ENCODE data around the gene BUB1B.
"Not testable (repeated sequence)": the region's sequence is repeated elsewhere in the genome, so short reads cannot be mapped to it uniquely, and the experiment has no call there.

The BUB1B gene

DNA sequence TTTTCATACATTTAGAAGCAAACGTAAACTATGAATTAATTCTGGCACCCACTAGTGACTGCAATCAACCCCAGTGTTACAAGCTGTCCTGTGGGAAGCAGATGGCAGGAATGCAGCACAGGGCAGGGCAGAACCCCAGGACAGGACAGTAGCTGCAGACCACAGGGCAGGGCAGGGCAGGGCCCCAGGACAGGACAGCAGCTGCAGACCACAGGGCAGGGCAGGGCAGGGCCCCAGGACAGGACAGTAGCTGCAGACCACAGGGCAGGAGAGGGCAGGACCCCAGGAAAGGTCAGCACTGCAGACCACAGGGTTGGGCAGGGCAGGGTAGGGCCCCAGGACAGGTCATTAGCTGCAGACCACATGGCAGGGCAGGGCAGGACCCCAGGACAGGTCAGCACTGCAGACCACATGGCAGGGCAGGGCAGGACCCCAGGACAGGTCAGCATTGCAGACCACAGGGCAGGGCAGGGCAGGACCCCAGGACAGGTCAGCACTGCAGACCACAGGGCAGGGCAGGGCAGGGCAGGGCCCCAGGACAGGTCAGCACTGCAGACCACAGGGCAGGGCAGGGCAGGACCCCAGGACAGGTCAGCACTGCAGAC, 24.9 kb upstream of the BUB1B start:
- DNase-seq (ENCODE audit: low spot score): not testable (repeated sequence)

DNA sequence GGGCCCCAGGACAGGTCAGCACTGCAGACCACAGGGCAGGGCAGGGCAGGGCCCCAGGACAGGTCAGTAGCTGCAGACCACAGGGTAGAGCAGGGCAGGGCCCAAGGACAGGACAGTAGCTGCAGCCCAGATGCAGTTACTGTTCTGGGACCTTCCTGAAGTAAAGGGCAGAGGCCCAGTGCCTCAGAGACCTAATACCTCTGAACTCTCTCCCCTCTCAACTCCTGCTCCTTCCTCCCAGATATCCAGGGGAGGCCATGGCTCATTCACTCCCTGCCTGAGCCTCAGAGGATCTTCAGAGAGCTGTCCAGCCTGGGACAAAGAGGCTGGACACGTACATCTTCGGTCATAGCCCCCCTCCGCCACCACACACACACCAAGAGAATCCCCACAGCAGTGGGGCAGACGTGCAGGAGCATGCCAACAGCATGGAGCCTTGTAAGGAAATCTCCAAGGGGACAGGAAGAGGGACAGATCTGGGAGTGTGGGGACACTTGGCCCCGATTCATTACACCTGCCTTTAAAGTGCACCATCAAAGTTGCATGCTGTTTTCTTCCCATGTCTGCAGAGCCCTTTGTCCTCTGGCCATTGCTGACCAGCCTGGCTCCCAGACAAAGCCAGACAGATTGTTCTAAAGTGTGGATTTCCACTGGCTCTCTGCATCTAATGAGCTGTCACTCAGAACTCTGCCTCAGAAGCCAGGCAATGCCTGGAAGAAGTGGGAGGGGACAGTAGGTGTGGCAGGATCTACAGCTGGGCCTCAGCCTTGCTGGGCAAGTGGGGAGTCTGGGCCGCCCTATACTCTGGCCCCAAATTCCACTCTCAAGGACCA, 24.2 kb upstream of the BUB1B start:
- DNase-seq (ENCODE audit: low spot score): no peak

- DNase-seq (ENCODE audit: low spot score): no peak
Measured at GRCh38 chr15:40137303-40138200, 23.3 kb upstream of the BUB1B start.

DNA sequence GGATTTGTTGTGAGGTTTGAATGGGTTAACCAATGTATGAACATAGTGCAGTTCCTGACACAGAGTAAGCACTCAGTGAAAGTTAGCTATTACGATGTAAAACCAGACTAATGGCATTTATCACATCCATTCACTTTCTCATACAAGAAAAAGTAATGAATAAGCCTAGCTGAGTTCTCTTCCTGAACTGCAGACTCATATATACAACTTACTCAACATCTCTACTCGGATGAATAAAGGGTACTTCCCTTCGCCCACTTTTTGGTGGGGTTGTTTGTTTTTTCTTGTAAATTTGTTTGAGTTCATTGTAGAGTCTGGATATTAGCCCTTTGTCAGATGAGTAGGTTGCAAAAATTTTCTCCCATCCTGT, 22.7 kb upstream of the BUB1B start:
- DNase-seq (ENCODE audit: low spot score): not testable (repeated sequence)

DNA sequence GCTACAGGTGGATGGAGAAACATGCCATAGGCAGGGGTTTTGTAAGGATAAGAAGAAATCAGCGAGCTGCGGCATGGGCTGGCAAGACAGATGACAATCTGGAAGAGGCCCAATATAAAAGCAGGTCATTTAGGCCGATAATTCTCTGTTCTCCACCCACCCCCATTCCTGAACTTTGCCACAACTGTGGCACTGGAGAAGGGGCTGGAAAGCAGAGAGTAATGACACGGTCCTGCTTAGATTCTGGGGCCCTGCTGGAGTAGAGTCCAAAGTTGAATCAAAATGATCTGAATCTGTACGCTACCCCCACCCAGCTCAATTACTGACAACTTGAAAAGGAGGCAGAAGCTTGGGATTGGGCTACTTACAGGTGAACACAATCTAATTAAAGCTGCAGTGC, 18.4 kb upstream of the BUB1B start:
- DNase-seq (ENCODE audit: low spot score): no peak

- DNase-seq (ENCODE audit: low spot score): no peak
Measured at GRCh38 chr15:40146037-40146436, 14.8 kb upstream of the BUB1B start.

DNA sequence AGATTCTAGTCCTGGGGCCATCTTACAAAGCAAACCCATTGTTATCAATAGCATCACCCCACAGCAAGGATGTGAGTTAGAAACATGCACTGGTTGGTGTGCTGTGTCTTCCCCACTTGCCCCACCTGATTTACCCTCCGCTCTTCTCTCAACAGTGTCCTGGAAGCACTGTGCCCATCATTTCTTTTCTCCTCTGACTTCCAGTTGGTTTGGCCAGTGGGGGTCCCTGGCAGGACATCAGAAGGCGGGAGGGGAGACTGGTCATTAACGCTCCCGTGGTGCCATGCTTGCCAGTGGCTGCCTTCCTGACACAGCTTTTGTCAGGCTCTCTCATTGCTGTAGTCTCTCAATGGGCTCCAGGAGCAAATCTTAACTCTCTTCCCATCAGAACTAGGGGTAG, 11.5 kb upstream of the BUB1B start:
- DNase-seq (ENCODE audit: low spot score): no peak

DNA sequence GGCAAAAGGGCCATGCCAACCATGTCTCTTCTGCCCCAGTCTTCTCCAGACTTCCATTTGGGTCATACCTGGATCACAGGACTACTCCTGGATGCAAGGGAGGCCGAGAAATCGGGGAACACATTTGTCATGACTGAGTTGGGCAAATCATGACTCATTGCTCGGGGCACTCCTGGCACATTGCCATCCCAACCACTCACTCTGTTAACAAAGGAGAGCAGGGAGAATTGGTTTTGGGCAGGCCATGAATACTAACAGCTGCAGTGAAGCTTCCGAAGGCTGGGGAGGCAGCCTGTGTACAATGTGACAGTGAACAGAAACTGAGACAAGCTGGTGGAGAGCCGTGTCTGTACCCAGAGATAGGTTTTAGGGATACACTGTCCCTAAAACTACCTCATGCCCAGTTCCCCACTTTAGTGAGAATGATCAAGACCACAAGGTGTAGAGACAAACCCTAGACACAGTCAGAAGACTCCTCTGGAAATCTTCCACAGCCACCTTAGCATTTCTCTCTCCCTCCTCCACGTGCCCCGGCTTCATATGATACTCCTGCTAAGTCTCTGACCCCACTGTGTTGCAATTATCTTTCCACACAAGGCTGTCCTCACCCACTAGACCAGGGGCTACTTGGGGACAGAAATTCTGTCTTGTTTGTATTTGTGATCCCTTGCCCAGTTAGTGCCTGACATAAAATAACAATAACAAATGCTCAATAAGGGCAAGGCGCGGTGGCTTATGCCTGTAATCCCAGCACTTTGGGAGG, 10.5 kb upstream of the BUB1B start:
- no peak for DNase-seq (ENCODE audit: low spot score)

DNA sequence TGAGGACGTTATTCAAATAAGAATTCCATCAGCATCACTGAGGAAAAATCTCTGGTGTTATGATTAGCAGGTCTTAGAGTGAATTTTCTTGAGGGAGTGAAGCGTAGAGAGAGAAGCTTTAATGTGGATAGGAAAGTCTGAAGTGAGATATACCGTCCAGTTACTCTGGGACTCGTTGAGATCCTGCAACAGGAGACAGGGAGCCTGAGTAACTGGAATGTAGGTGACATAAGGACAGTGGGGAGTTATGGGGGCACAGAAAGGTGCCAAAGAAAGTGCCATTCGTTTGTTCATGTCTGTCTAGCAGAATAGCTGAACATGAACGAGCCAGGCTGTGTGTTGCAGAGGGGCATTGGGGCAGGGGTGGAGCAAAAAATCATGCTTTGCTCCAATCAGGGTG, 9.4 kb upstream of the BUB1B start:
- DNase-seq (ENCODE audit: low spot score): no peak

GRCh38 chr15:40151991-40152390, 8.9 kb upstream of the BUB1B start:
- no peak for DNase-seq (ENCODE audit: low spot score)

DNA sequence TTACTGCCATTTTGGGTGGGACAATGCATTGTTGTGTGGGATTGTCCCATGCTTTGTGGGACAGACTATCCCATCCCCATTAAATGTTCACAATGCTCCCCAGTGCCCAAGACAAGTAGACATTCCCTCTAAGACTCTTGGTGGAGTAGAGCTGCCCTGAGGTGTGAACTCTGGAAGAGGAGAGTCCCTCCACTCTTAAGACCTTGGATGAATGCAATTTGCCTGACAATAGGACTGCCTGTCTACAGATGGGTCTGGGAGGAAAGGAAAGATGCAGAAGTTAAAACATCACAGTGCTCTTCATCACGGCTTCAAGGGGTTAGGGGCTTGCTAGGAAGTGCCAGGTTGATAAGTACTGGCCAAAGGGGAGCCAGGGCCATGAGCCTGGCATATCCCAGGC, 6.0 kb upstream of the BUB1B start:
- not testable (repeated sequence) for DNase-seq (ENCODE audit: low spot score)

GRCh38 chr15:40155270-40155910, 5.5 kb upstream of the BUB1B start:
- DNase-seq (ENCODE audit: low spot score): no peak

- DNase-seq (ENCODE audit: low spot score): no peak
Measured at GRCh38 chr15:40157778-40158447, 3.0 kb upstream of the BUB1B start.

- no peak for DNase-seq (ENCODE audit: low spot score)
Measured at GRCh38 chr15:40160021-40160420, 848 bp upstream of the BUB1B start.

DNA sequence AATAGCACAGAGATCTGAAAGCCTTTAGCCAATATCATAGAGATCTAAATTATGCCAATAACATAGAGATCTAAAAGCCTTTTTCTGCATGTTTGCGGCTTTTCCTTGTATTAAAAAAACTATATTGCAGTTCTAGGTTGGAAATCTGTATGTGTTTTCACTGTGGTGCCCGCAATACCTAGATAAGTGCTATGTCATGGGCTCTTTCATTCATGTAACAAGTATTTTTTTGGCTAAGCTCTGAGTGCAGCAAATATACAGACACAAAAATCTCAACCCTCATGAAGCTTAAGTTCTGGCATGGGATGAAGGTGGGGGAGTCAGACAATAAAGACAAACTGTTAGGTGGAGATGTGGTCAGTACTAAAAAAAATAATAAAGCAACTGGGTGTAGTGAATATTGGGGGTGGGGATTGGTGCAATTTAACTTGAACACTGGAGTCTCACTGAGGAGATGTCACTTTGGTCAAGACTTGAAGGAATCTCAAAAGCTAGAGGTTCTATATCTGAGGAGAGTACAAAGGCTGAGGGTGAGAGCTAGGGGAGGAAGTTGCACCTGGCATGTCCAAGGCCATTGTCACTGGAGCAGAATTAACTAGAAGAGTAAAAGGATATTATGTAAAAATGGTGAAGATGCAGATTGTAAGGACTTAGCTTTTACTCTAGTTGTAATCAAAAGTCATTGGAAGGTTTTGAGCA, 973 bp downstream of the BUB1B start:
- DNase-seq (ENCODE audit: low spot score): no peak

- DNase-seq (ENCODE audit: low spot score): no peak
Measured at GRCh38 chr15:40162552-40162951, 1.7 kb downstream of the BUB1B start.

GRCh38 chr15:40163657-40164416, 3.0 kb downstream of the BUB1B start:
- DNase-seq (ENCODE audit: low spot score): no peak

- DNase-seq (ENCODE audit: low spot score): not testable (repeated sequence)
Measured at GRCh38 chr15:40167374-40167773, 6.5 kb downstream of the BUB1B start.

DNA sequence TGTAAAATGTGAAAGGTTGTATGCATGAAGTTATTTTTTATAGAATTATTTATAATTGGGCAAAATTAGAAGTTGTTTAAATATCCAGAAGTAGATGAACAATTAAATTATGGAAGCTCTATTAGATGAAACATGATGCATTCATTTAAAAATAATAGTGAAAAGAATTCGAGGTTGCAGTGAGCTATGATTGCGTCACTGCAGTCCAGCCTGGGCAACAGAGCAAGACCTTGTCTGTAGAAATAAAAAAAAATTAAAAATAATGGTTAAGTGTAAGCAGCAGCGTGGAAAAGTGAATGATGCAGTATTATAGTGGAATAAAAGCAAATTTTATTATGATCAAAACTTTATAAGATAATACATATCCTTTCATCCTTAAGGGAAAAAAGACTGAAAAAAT, 14.3 kb downstream of the BUB1B start:
- no peak for DNase-seq (ENCODE audit: low spot score)

Data from globus pallidus (tissue), 1 donor.